Measurements from ENCODE around the gene ABCA5. TPM values are rescaled to one million over a fixed set of nuclear protein-coding genes. Genes with fewer than 3 reads are reported as not detected.

The ABCA5 gene
- total and polyA plus RNA-seq, 2 of the 13 experiments (the other 11 are each of a cell fraction or from before 2014, with no cell fraction given), result 9.7 to 10.1 TPM

- TF ChIP-seq PRDM15 (CRISPR knock-in tag; IDR thresholded peaks at IDR 0.05) (no peak), ZNF484 (CRISPR knock-in tag; IDR thresholded peaks at IDR 0.05; ENCODE audit: borderline replicate concordance, low read depth) (no peak), CBX1 (IDR thresholded peaks at IDR 0.05; ENCODE audit: low read depth) (peak; percentile 16), TSC22D2 (CRISPR knock-in tag; IDR thresholded peaks at IDR 0.05; ENCODE audit: borderline replicate concordance) (no peak), ZNF792 (CRISPR knock-in tag; IDR thresholded peaks at IDR 0.05) (peak; percentile 33; the same call in 1 of the 2 replicates), JUNB (CRISPR knock-in tag; IDR thresholded peaks at IDR 0.05; ENCODE audit: borderline replicate concordance) (no peak), ISX (CRISPR knock-in tag; conservative IDR thresholded peaks at IDR 0.05) (no peak)
These were observed at the start of gene ABCA5 (continued) for GRCh38 chr17:69327060-69327831.

GRCh38 chr17:69375229-69375628 lies 48.3 kb upstream of the ABCA5 start:
- no peak for DNase-seq (ENCODE audit: low spot score)
- intact Hi-C loops (cut with micrococcal nuclease; ENCODE audit: unreplicated experiment) (no loop called here), in situ Hi-C loops (cut with HindIII; ENCODE audit: extremely low pct_ligation_motif_present, low pct_unique_long_range_greater_than_20kb) (no loop called here)
- Histone ChIP-seq H3K4me1 (ENCODE audit: insufficient read depth, low read length) (peaks cover 6% of the 10 kb centered on the region), H3K36me3 (replicated peaks in 1 of 2; ENCODE audit: control insufficient read depth in 1 of 2, insufficient read depth in 2 of 2, low read length in 2 of 2) (no peaks in the 10 kb centered on the region), H3K9me3 (ENCODE audit: low read length) (no peaks in the 10 kb centered on the region), H3K9ac (ENCODE audit: insufficient read depth, low read depth, low read length) (no peak overlapping the region), H3K27ac (ENCODE audit: extremely low read length, insufficient read depth, low read length) (no peak overlapping the region), H3K79me2 (ENCODE audit: insufficient read depth, low read length) (no peaks in the 10 kb centered on the region), H3K27me3 (ENCODE audit: control insufficient read depth in 1 of 2, insufficient read depth in 2 of 2, low read length in 2 of 2) (no peaks in the 10 kb centered on the region), H4K20me1 (ENCODE audit: insufficient read depth, low read length) (no peaks in the 10 kb centered on the region), H2AFZ (ENCODE audit: low read length) (no peak overlapping the region), H3K4me3 (replicated peaks in 1 of 3; ENCODE audit: insufficient read depth in 1 of 3, low read depth in 2 of 3, low read length in 3 of 3) (no peak overlapping the region), H3K4me2 (ENCODE audit: low read depth, low read length) (no peak overlapping the region)
- no TSS peak for BruUV-seq (replicated peaks)
- 36% methylated on average over 2 of the region's 2 CpGs for WGBS (ENCODE audit: low lambda C conversion rate)
- ChIA-PET POLR2A (no interaction called here), CTCF (ENCODE audit: low intra/inter-chr PET ratio, low total read pairs) (no interaction called here)
- no peak for ATAC-seq
- no peak for FAIRE-seq
- no peak for TF ChIP-seq ZNF691 (CRISPR knock-in tag; IDR thresholded peaks at IDR 0.05; ENCODE audit: borderline replicate concordance, low read depth)
- TF ChIP-seq ZNF761 (CRISPR knock-in tag; conservative IDR thresholded peaks at IDR 0.05), result no peak
- TF ChIP-seq HBP1 (CRISPR knock-in tag; IDR thresholded peaks at IDR 0.05; ENCODE audit: low read depth), result no peak
- TF ChIP-seq AFF4 (CRISPR knock-in tag; IDR thresholded peaks at IDR 0.05), result no peak
- no peak for TF ChIP-seq KDM1A (CRISPR knock-in tag; IDR thresholded peaks at IDR 0.05)
- no peak for TF ChIP-seq ATF1 (CRISPR knock-in tag; IDR thresholded peaks at IDR 0.05)
- TF ChIP-seq FOXA3 (CRISPR knock-in tag; IDR thresholded peaks at IDR 0.05), result no peak
